Retina (tissue), 1 donor: ENCODE results near the gene ELAVL3.

Experiments
- DNase-seq: peaks from one replicate; pipeline ENCODE4 v3.0.0-alpha.2; 2016

The ELAVL3 gene

DNA sequence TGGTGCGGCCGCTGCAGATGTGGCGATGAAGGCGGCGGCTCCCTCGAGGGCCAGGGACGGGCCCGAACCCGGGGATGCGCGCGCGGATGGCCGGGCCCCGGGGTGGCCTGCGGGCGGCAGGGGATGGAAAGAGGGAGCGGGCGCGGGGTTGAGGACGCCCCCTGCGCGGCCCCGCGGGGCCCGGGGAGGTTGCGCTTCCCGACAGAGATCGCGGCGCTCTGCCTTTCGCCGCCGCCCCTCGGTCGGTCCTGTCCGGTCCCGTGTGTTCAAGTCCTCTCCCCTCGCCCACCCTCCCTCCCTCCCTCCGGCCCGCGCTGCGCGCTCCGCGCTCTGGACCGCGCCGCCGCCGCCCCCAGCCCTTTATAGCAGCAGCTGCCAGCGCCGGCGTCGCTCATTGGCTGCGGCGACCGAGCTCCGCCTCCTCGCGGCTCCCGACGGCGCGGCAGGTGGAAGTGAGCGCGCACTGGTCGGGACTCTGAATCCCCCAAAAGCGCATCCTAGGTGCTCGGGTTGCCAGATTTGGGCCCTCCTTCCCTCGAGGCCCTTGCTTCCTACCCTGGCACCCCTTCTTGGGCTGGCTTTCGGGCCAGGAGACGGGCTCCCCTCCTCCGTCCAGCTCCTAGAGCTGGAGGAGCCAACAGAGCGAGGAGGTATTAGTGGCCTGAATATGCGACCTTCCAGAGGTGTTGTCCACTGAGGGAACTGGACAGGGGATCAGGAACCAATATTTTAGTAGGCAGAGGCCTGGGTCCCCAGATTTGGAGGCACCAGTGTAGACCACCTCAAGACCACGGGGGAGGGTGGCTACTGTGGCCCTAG, at the start of gene ELAVL3:
ELAVL3 (minus strand) TSS at position 332 of the 819 bp plus-strand sequence. CDS start 438 bp downstream, outside the sequence.
- DNase-seq = peak; percentile 84

GRCh38 chr19:11530432-11530831, 49.6 kb upstream of the ELAVL3 start:
- DNase-seq = peak; percentile 70

DNA sequence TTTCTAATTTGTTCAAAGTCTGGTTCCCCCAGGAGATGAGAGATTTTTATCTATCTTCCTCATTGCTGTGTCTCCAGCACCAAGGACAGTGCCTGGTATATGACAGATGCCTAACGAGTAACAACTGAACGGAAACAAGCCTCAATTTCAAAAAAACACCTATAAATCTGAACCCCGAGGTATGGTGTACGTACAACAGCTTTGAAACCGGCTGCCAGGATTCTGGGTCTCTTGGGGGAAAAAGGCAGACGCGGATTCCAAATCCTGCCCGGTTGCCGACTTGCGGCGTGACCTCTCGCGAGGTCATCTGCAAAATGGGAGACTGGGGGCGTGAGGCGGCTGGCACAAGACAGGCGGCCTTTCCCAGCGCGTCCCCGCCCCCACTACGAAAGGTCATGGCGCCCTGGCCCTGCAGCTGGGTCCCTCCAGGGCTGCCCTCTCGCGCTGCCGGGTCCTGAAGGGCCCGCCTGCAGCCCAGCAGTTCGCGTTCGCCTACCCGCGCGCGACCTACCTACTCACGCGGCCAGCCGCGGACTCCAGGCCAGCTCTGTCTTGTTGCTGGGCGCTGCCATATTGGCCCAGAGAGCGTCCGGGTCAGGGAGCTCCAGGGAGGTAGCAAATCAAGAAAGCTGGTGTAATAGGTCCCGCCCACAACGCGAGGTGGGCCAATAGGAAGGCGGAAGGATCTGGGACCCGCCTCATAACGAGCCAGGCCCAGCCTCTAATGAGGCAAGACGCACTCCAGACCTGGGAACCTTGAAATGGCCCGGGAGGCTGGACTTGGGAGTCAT, 47.9 kb upstream of the ELAVL3 start, which contains the start of gene ECSIT:
ECSIT (minus strand) TSS at position 584 of the 791 bp plus-strand sequence. CDS start 9,964 bp downstream, outside the sequence.
- peak; percentile 98 for DNase-seq

DNA sequence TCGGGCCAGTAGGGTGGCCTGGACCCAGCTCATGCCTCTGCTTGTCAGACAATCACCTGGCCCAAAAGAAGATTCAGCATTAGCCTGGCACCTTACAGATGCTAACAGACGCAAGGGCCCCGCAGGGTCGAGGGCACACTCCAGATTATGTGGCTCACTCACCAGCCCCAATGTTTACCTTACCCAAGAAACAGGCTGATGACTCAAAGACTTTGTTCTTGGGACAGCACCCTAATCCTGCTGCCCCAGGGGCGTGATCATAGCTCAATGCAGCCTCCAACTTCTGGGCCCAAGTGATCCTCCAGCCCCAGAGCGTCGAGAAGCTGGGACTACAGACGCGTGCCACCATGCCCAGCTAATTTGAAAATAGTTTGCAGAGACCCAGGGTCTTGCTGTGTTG, 38.3 kb upstream of the ELAVL3 start:
- DNase-seq = no peak

GRCh38 chr19:11513946-11514345, 33.1 kb upstream of the ELAVL3 start:
- no peak for DNase-seq

GRCh38 chr19:11510444-11510843, 29.6 kb upstream of the ELAVL3 start:
- DNase-seq = no peak

- DNase-seq = no peak
Observed at GRCh38 chr19:11507370-11508078, 26.7 kb upstream of the ELAVL3 start.

DNA sequence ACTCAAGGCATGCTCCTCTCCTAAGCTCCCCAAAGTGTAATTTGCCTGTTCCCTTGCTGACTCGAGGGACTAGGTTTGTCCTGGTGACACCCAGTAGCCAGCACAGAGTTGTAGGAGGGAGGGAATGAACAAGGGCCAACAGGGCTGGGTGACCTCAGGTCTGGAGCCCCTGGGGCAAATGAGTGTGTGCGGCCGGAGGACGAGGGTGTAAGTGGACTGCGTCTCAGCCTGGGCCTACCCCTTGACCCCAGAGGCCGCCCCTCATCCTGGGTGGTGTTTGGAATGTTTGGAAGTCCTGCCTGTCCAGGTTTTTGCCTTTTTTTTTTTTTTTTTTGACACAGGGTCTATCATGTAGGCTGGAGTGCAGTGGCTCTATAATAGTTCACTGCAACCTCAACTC, 26.1 kb upstream of the ELAVL3 start:
- no peak for DNase-seq

- DNase-seq = no peak
Observed at GRCh38 chr19:11506101-11506555, 25.3 kb upstream of the ELAVL3 start.

DNA sequence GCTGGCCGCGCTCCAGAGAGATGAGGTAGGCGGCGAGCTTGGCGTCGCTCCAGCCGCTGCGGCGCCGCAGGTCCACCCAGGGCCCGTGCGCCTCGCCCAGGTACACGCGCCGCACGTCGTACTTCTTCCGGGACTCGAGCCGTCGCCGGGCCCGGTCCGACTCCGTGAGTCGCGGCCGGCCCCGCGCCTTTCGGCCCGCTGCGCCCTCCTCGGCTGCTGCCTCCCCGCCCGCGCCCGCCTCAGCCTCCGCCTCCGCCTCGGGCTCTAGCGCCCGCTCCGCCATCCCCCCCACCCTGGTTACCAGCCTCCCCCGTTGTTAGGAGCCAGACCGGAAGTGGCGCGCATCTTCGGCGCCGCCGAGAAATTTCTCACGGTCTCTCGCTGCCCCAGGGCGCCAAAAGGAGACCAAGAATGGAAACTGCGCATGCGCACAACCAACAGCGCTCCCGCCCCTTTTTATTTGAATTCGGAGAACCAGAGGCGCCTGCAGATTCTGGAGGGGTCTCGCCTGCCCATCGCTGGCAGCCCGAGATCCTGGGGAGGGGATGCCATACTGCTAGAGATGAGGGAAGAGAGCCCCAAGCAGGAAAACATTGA, 24.8 kb upstream of the ELAVL3 start, which contains the start of gene ZNF653:
ZNF653 (minus strand) TSS at position 336 of the 597 bp plus-strand sequence; CDS start at position 283, 53 bp downstream.
- DNase-seq = peak; percentile 98

GRCh38 chr19:11505032-11505503, 24.2 kb upstream of the ELAVL3 start:
- DNase-seq = peak; percentile 89

- no peak for DNase-seq
Observed at GRCh38 chr19:11504502-11505031, 23.7 kb upstream of the ELAVL3 start.

DNA sequence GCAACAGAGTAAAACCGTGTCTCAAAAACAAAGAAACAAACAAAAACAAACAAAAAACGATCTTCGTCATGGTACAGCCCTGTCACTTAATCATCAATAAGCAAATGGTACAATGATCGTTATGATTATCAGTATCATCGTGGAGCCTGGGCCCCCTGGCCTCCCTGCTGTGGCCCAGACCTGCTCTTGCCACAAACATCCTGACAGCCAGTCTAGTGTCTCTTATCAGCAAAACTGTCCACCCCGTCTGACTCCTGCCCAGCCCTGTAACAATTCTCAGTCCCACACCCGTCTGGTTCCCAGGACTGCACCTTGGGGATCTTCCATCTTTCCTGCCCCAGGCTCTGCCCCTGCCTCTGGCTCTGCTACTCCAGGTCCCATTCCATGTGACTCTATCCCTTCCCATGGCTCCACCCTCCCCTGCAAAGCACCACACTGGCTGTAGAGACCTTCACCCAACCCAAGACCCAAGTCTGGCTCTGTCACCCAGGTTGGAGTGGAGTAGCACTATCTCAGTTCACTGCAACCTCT, 19.1 kb upstream of the ELAVL3 start:
- DNase-seq = no peak

DNA sequence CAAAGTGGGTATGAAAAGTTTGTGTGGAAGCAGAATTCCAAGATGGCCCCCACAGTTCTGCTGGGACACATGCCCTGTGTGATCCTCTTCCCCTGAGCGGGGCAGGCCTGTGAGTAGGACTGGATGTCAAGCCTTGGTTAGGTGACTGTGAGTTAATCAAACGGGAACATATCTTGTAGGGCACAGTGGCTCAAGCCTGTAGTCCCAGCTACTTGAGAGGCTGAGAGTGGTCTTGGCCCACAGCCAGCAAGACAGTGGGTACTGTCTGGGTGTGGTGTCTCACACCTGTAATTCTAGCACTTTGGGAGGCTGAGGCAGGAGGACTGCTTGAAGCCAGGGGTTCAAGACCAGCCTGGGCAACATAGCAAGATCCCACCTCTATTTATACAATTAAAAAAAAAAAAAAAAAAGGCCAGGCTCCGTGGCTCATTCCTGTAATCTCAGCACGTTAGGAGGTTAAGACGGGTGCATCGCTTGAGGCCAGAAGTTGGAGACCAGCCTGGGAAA, 18.4 kb upstream of the ELAVL3 start:
- no peak for DNase-seq

GRCh38 chr19:11496391-11497163, 15.7 kb upstream of the ELAVL3 start:
- peak; percentile 43 for DNase-seq

GRCh38 chr19:11495885-11496284, 15.0 kb upstream of the ELAVL3 start:
- no peak for DNase-seq

GRCh38 chr19:11495481-11495880, 14.6 kb upstream of the ELAVL3 start:
- no peak for DNase-seq

- DNase-seq = no peak
Observed at GRCh38 chr19:11494634-11495285, 13.9 kb upstream of the ELAVL3 start.

DNA sequence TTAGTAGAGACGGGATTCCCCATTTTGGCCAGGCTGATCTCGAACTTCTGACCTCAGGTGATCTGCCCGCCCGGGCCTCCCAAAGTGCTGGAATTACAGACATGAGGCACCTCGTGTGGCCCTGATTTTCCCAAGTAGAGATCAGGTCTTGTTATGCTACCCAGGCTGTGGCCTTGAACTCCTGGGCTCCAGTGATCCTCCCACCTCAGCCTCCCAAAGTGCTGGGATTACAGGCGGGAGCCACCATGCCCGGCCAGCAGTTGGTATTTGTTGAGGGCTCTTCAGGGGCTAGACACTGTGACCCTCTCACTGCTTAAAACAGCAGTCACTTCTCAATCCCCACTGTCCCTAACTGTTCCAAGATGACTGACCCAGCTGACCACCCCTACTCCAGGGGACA, 8.5 kb upstream of the ELAVL3 start:
- DNase-seq = no peak
